Measurements from ENCODE around the gene CHD2. TPM values are rescaled to one million over a fixed set of nuclear protein-coding genes. Genes with fewer than 3 reads are reported as not detected.

The CHD2 gene
- total RNA-seq, 1 experiment from 2014 or later = 63.3 TPM

GRCh38 chr15:92884436-92885223, 15.5 kb upstream of the CHD2 start:
- H2BK5ac ChIP-seq (ENCODE audit: insufficient read length, low read length) = no peak overlapping the region
- H4K91ac ChIP-seq (ENCODE audit: insufficient read length, low read depth, low read length) = no peak overlapping the region
- Mint-ChIP-seq H3K4me3 (peak overlapping the region; percentile 89 to 92), H3K9me3 (peaks cover 4% of the 10 kb centered on the region in 2 experiments; a peak in 3 of 5 replicates), H3K27ac (peak overlapping the region; percentile 40 to 98 (median 98)), H3K27me3 (ENCODE audit: low read depth) (no peaks in the 10 kb centered on the region), H3K36me3 (ENCODE audit: insufficient read depth in 1 of 3, low read depth in 3 of 3) (peaks cover 48 to 61% (median 56%) of the 10 kb centered on the region in 3 experiments), H3K4me1 (peaks cover 46 to 49% of the 10 kb centered on the region in 2 experiments)
- H3K4ac ChIP-seq (ENCODE audit: low read depth, low read length) = no peak overlapping the region
- H3K56ac ChIP-seq (ENCODE audit: insufficient read length, low read depth, low read length) = no peak overlapping the region
- peak overlapping the region; percentile 59 for H3K4me2 ChIP-seq (ENCODE audit: insufficient read depth, insufficient read length, low read length)
- H3K9ac ChIP-seq (ENCODE audit: extremely low read depth, insufficient read length, low read length) = peak overlapping the region; percentile 100
- H4K8ac ChIP-seq (replicated peaks; ENCODE audit: insufficient read length, low read depth, low read length) = no peak overlapping the region
- no peak overlapping the region for H4K5ac ChIP-seq (ENCODE audit: insufficient read length, low read depth, low read length)
- no peak overlapping the region for H3T11ph ChIP-seq (ENCODE audit: low read length)
- no peak overlapping the region for H3K18ac ChIP-seq (ENCODE audit: insufficient read length, low read depth, low read length)
- no peak overlapping the region for H2BK20ac ChIP-seq (ENCODE audit: low read depth, low read length, poor library complexity, severe bottlenecking)
- H3K79me1 ChIP-seq (ENCODE audit: insufficient read depth, low read depth, low read length, poor library complexity, severe bottlenecking) = no peaks in the 10 kb centered on the region
- no CpG with 5 or more reads among the region's 6 CpGs for WGBS (ENCODE audit: extremely low coverage, insufficient read length, low lambda C conversion rate)
- no peaks in the 10 kb centered on the region for H3K9me3 ChIP-seq (ENCODE audit: control insufficient read depth, low read depth, low read length)
- peaks cover 22% of the 10 kb centered on the region; the same call in 1 of the 2 replicates for H3K79me2 ChIP-seq (ENCODE audit: insufficient read depth, low read length)
- H3K14ac ChIP-seq (ENCODE audit: insufficient read depth, low read length) = no peak overlapping the region
- H2BK15ac ChIP-seq (ENCODE audit: low read depth, low read length) = no peak overlapping the region
- H2AFZ ChIP-seq (ENCODE audit: low read length) = no peak overlapping the region
- no peak overlapping the region for H2BK120ac ChIP-seq (ENCODE audit: low read depth, low read length, poor library complexity, severe bottlenecking)
- no peaks in the 10 kb centered on the region for H4K20me1 ChIP-seq (ENCODE audit: control insufficient read depth, insufficient read depth, insufficient read length)
- TF ChIP-seq CTCF (conservative IDR thresholded peaks at IDR 0.05) = no peak
- no peak overlapping the region for H3K27ac ChIP-seq (ENCODE audit: insufficient read length, low read depth, low read length)
- peaks cover 6% of the 10 kb centered on the region; the same call in 1 of the 2 replicates for H3K4me1 ChIP-seq (ENCODE audit: insufficient read depth, low read length)
- H2BK12ac ChIP-seq (ENCODE audit: insufficient read length, low read depth, low read length) = no peak overlapping the region
- H3K27me3 ChIP-seq (ENCODE audit: insufficient read depth, low read length) = no peaks in the 10 kb centered on the region
- peaks cover 4% of the 10 kb centered on the region for H3K23me2 ChIP-seq (ENCODE audit: insufficient read length, low read depth, low read length, poor library complexity, severe bottlenecking)
- DNase-seq = no peak
- H3K23ac ChIP-seq (ENCODE audit: insufficient read length, low read depth, low read length) = no peak overlapping the region
- no peak overlapping the region for H2AK5ac ChIP-seq (ENCODE audit: insufficient read length, low read length)

Measured in H9 (cell line).